HepG2 (cell line): ENCODE results near the gene PLA2G2A. TPM values are rescaled to one million over a fixed set of nuclear protein-coding genes. Genes with fewer than 3 reads are reported as not detected.

ENCODE experiments used
- ARID2 ChIP-seq: sonication (generic); formaldehyde crosslinking; IDR thresholded peaks from 2 replicates; pipeline ENCODE4 v1.8.1; 2022; ENCODE audit warnings: mild to moderate bottlenecking, missing genetic modification reagents, borderline replicate concordance
- BORCS8-MEF2B ChIP-seq: sonication (generic); formaldehyde crosslinking; IDR thresholded peaks from 2 replicates; pipeline ENCODE4 v1.8.0; 2022; ENCODE audit warnings: mild to moderate bottlenecking, missing genetic modification reagents
- BRCA1 ChIP-seq: sonication (generic); formaldehyde crosslinking; IDR thresholded peaks from 2 replicates; pipeline ENCODE4 v1.4.0; 2020; ENCODE audit warnings: missing genetic modification reagents
- EED ChIP-seq: sonication (generic); formaldehyde crosslinking; IDR thresholded peaks from 2 replicates; pipeline ENCODE4 v1.5.0; 2020; ENCODE audit warnings: mild to moderate bottlenecking, missing genetic modification reagents
- ELF1 ChIP-seq: sonication (generic); formaldehyde crosslinking; IDR thresholded peaks from 2 replicates; pipeline ENCODE4 v1.4.0; 2020; ENCODE audit warnings: missing genetic modification reagents
- HNRNPK ChIP-seq: fragments of 200-400 bp; formaldehyde crosslinking; IDR thresholded peaks from 2 replicates; pipeline ENCODE4 v1.6.1; 2018; ENCODE audit warnings: low read length, low read depth, moderate library complexity, mild to moderate bottlenecking; ENCODE audit not compliant: poor library complexity, severe bottlenecking
- HOXA5 ChIP-seq: sonication (generic); formaldehyde crosslinking; IDR thresholded peaks from 2 replicates; pipeline ENCODE4 v1.4.0; 2020; ENCODE audit warnings: missing genetic modification reagents
- KLF12 ChIP-seq: sonication (generic); formaldehyde crosslinking; IDR thresholded peaks from 2 replicates; pipeline ENCODE4 v1.4.0; 2020; ENCODE audit warnings: missing genetic modification reagents, borderline replicate concordance
- PCBP2 ChIP-seq: fragments of 200-400 bp; formaldehyde crosslinking; optimal IDR thresholded peaks from 2 replicates; pipeline ENCODE3; 2018; ENCODE audit warnings: low read length, low read depth; ENCODE audit not compliant: poor library complexity, severe bottlenecking
- PRMT3 ChIP-seq: sonication (generic); formaldehyde crosslinking; IDR thresholded peaks from 2 replicates; pipeline ENCODE4 v1.8.1; 2022; ENCODE audit warnings: low read depth, mild to moderate bottlenecking, moderate library complexity, missing genetic modification reagents, borderline replicate concordance
- STAG1 ChIP-seq: sonication (generic); formaldehyde crosslinking; IDR thresholded peaks from 2 replicates; pipeline ENCODE4 v1.4.0; 2020; ENCODE audit warnings: missing genetic modification reagents
- ZNF343 ChIP-seq: sonication (generic); formaldehyde crosslinking; IDR thresholded peaks from 2 replicates; pipeline ENCODE4 v1.4.0; 2020; ENCODE audit warnings: mild to moderate bottlenecking, missing genetic modification reagents
- ZNF678 ChIP-seq: sonication (generic); formaldehyde crosslinking; IDR thresholded peaks from 2 replicates; pipeline ENCODE4 v1.4.0; 2020; ENCODE audit warnings: mild to moderate bottlenecking, missing genetic modification reagents
- ZSCAN22 ChIP-seq: sonication (generic); formaldehyde crosslinking; IDR thresholded peaks from 2 replicates; pipeline ENCODE4 v1.4.0; 2020; ENCODE audit warnings: mild to moderate bottlenecking, missing genetic modification reagents
- polyA plus RNA-seq, 8 experiments: library from polyadenylated mRNA; depleted of rRNA in 3 of 8; stranded (reverse) in 7 of 8; unstranded in 1 of 8; fragments of >200 nt; fragmentation: Illumina TruSeq in 4 of 8; extraction: Trizol in 4 of 8; gene quantifications; 2 replicates each; pipeline versions ENCODE4 v1.2.1 to v1.2.3, GENCODE V29; 2011 to 2016; ENCODE audit warnings: low read depth in 4 of 8, missing spikeins in 1 of 8, mixed read lengths in 1 of 8; ENCODE audit not compliant: insufficient read depth in 1 of 8
- total RNA-seq, 5 experiments: library from RNA; depleted of rRNA; stranded (reverse); fragments of >200 nt; fragmentation: Illumina TruSeq; extraction: Trizol; gene quantifications; 2 replicates each; pipeline ENCODE4 v1.2.3, GENCODE V29; 2016; ENCODE audit warnings: low read depth in 1 of 5
- TF ChIP-seq, protein P1 (sequence below): sonication (generic); formaldehyde crosslinking; conservative IDR thresholded peaks from 2 replicates; pipeline ENCODE4 v1.8.0; 2022; ENCODE audit warnings: low read depth, missing genetic modification reagents
- TF ChIP-seq, protein P2 (sequence below): sonication (generic); formaldehyde crosslinking; IDR thresholded peaks from 2 replicates; pipeline ENCODE4 v1.4.0; 2020; ENCODE audit warnings: missing genetic modification reagents
- TF ChIP-seq, protein P3 (sequence below): sonication (generic); formaldehyde crosslinking; IDR thresholded peaks from 2 replicates; pipeline ENCODE4 v1.5.1; 2020; ENCODE audit warnings: mild to moderate bottlenecking, missing genetic modification reagents, moderate library complexity
- TF ChIP-seq, protein P4 (sequence below): IDR thresholded peaks from 2 replicates; pipeline ENCODE4 v1.6.1; 2016; ENCODE audit warnings: missing compliant biosample characterization, missing genetic modification reagents, borderline replicate concordance
- TF ChIP-seq, protein P5 (sequence below): sonication (generic); formaldehyde crosslinking; IDR thresholded peaks from 2 replicates; pipeline ENCODE4 v1.4.0; 2020; ENCODE audit warnings: missing genetic modification reagents, borderline replicate concordance

PLA2G2A gene
- total and polyA plus RNA-seq, 2 of the 13 experiments (the other 11 are each of a cell fraction or from before 2014, with no cell fraction given) = 0.35 to 30.3 TPM

DNA sequence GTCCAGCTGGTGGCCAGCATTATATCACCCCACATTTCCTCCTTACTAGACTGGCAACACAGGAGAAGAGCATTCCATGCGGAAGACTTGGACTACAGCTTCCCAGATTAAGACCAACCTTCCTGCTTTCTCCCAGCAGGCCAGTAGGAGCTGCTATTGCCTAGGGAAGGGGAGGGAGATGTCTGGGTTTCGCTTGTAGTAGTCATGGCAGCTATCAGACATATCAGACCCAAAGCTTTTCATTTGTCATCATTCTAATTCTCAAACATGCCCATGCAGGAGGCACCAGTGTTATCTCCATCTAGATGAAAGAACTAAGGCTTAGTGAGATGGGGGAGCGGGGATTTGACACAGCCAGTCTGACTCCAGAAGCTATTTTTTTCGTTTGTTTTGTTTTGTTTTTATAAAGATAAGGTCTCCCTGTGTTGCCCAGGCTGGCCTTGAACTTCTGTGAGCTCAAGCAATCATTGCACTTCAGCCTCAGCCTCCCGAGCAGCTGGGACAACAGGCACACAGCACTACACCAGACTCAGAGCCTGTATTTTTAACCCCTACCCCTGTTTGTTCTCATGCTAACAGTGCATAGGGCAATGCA lies 4.5 kb downstream of the PLA2G2A start (continued):
- TF ChIP-seq, protein P1, sequence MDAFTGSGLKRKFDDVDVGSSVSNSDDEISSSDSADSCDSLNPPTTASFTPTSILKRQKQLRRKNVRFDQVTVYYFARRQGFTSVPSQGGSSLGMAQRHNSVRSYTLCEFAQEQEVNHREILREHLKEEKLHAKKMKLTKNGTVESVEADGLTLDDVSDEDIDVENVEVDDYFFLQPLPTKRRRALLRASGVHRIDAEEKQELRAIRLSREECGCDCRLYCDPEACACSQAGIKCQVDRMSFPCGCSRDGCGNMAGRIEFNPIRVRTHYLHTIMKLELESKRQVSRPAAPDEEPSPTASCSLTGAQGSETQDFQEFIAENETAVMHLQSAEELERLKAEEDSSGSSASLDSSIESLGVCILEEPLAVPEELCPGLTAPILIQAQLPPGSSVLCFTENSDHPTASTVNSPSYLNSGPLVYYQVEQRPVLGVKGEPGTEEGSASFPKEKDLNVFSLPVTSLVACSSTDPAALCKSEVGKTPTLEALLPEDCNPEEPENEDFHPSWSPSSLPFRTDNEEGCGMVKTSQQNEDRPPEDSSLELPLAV (CRISPR knock-in tag) = no peak
- TF ChIP-seq BORCS8-MEF2B (CRISPR knock-in tag) (no peak), ZSCAN22 (no peak), ZNF678 (CRISPR knock-in tag) (no peak), HNRNPK (no peak), STAG1 (CRISPR knock-in tag) (peak; percentile 92), BRCA1 (CRISPR knock-in tag) (no peak), ELF1 (CRISPR knock-in tag) (peak; percentile 47), PRMT3 (CRISPR knock-in tag) (no peak), PCBP2 (no peak), KLF12 (no peak), ZNF343 (CRISPR knock-in tag) (no peak), EED (CRISPR knock-in tag) (no peak), HOXA5 (CRISPR knock-in tag) (peak; percentile 63), ARID2 (CRISPR knock-in tag) (no peak)
- TF ChIP-seq, protein P2, sequence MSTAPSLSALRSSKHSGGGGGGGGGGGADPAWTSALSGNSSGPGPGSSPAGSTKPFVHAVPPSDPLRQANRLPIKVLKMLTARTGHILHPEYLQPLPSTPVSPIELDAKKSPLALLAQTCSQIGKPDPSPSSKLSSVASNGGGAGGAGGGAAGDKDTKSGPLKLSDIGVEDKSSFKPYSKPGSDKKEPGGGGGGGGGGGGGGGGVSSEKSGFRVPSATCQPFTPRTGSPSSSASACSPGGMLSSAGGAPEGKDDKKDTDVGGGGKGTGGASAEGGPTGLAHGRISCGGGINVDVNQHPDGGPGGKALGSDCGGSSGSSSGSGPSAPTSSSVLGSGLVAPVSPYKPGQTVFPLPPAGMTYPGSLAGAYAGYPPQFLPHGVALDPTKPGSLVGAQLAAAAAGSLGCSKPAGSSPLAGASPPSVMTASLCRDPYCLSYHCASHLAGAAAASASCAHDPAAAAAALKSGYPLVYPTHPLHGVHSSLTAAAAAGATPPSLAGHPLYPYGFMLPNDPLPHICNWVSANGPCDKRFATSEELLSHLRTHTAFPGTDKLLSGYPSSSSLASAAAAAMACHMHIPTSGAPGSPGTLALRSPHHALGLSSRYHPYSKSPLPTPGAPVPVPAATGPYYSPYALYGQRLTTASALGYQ (CRISPR knock-in tag) = peak; percentile 69; the same call in 1 of the 2 replicates
- TF ChIP-seq, protein P3, sequence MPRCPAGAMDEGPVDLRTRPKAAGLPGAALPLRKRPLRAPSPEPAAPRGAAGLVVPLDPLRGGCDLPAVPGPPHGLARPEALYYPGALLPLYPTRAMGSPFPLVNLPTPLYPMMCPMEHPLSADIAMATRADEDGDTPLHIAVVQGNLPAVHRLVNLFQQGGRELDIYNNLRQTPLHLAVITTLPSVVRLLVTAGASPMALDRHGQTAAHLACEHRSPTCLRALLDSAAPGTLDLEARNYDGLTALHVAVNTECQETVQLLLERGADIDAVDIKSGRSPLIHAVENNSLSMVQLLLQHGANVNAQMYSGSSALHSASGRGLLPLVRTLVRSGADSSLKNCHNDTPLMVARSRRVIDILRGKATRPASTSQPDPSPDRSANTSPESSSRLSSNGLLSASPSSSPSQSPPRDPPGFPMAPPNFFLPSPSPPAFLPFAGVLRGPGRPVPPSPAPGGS (CRISPR knock-in tag) = no peak
- TF ChIP-seq, protein P4, sequence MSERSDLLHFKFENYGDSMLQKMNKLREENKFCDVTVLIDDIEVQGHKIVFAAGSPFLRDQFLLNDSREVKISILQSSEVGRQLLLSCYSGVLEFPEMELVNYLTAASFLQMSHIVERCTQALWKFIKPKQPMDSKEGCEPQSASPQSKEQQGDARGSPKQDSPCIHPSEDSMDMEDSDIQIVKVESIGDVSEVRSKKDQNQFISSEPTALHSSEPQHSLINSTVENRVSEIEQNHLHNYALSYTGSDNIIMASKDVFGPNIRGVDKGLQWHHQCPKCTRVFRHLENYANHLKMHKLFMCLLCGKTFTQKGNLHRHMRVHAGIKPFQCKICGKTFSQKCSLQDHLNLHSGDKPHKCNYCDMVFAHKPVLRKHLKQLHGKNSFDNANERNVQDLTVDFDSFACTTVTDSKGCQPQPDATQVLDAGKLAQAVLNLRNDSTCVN (CRISPR knock-in tag) = 0 out of 2 replicates have a peak, but pooled peaks have one; percentile 36
- TF ChIP-seq, protein P5, sequence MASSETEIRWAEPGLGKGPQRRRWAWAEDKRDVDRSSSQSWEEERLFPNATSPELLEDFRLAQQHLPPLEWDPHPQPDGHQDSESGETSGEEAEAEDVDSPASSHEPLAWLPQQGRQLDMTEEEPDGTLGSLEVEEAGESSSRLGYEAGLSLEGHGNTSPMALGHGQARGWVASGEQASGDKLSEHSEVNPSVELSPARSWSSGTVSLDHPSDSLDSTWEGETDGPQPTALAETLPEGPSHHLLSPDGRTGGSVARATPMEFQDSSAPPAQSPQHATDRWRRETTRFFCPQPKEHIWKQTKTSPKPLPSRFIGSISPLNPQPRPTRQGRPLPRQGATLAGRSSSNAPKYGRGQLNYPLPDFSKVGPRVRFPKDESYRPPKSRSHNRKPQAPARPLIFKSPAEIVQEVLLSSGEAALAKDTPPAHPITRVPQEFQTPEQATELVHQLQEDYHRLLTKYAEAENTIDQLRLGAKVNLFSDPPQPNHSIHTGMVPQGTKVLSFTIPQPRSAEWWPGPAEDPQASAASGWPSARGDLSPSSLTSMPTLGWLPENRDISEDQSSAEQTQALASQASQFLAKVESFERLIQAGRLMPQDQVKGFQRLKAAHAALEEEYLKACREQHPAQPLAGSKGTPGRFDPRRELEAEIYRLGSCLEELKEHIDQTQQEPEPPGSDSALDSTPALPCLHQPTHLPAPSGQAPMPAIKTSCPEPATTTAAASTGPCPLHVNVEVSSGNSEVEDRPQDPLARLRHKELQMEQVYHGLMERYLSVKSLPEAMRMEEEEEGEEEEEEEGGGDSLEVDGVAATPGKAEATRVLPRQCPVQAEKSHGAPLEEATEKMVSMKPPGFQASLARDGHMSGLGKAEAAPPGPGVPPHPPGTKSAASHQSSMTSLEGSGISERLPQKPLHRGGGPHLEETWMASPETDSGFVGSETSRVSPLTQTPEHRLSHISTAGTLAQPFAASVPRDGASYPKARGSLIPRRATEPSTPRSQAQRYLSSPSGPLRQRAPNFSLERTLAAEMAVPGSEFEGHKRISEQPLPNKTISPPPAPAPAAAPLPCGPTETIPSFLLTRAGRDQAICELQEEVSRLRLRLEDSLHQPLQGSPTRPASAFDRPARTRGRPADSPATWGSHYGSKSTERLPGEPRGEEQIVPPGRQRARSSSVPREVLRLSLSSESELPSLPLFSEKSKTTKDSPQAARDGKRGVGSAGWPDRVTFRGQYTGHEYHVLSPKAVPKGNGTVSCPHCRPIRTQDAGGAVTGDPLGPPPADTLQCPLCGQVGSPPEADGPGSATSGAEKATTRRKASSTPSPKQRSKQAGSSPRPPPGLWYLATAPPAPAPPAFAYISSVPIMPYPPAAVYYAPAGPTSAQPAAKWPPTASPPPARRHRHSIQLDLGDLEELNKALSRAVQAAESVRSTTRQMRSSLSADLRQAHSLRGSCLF (CRISPR knock-in tag) = no peak
